Coronary artery (tissue), 2 donors: ENCODE results near the gene TRIO.

Experiments used
- DNase-seq: peaks from one replicate; pipeline ENCODE4 v3.0.0-alpha.2; 2017; ENCODE audit warnings: low spot score
- H3K27ac ChIP-seq, 2 donors: fragments of 200-600 bp; sonication (generic); one replicate each; pipeline ENCODE4 v1.5.1; 2016 to 2019
- H3K4me3 ChIP-seq: fragments of 200-600 bp; sonication (generic); 2 replicates; pipeline ENCODE4 v1.5.1; 2016; ENCODE audit warnings: mild to moderate bottlenecking, moderate library complexity
- TF ChIP-seq, protein P1 (sequence below): fragments of 200-600 bp; sonication (generic); IDR thresholded peaks from one replicate; pipeline ENCODE4 v1.5.1; 2019; ENCODE audit warnings: antibody characterized with exemption

Gene TRIO

DNA sequence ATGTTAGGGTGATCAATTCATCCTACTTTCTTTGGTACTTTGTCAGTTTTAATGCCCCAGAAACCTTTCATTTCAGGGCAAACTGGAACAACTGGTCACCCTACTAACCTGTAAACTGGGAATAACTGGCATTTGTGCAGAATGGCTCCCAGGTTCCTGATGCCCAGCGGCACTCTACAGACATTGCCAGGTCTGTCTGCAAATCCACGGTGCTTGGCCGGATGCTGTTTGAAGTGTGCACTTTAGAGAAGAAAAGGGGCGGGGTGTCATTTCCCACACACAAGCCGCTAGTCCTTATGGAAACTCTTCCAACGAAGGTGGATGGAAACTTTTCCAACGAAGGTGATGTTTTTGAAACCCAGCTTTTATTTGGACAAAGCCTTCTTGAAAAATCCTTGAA, 388.5 kb downstream of the TRIO start:
- no peak for DNase-seq
- Histone ChIP-seq H3K4me3 (no peak overlapping the region), H3K27ac (no peak overlapping the region)
- TF ChIP-seq, protein P1, sequence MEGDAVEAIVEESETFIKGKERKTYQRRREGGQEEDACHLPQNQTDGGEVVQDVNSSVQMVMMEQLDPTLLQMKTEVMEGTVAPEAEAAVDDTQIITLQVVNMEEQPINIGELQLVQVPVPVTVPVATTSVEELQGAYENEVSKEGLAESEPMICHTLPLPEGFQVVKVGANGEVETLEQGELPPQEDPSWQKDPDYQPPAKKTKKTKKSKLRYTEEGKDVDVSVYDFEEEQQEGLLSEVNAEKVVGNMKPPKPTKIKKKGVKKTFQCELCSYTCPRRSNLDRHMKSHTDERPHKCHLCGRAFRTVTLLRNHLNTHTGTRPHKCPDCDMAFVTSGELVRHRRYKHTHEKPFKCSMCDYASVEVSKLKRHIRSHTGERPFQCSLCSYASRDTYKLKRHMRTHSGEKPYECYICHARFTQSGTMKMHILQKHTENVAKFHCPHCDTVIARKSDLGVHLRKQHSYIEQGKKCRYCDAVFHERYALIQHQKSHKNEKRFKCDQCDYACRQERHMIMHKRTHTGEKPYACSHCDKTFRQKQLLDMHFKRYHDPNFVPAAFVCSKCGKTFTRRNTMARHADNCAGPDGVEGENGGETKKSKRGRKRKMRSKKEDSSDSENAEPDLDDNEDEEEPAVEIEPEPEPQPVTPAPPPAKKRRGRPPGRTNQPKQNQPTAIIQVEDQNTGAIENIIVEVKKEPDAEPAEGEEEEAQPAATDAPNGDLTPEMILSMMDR: no peak

DNA sequence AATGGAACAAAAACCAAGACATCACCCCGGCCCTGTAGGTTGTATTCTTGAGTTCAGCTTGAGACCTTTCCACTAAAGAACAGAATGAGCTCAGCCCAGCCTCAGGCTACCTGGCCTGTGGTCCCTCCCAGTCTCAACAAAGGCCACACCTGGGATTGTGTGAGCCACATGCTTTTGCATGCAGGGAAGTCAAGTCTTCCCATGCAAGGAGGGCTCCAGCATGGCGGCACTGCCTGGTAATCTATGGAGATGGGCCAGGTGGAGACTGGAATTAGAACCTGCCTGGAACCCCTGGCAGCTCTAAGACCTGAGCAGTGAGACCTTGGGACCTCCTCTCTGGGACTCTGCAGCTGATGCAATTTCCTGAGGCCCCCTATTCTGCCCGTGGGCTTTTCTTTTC, 389.0 kb downstream of the TRIO start:
- TF ChIP-seq, protein P1: no peak
- Histone ChIP-seq H3K4me3 (no peak overlapping the region), H3K27ac (no peak overlapping the region)
- no peak for DNase-seq

DNA sequence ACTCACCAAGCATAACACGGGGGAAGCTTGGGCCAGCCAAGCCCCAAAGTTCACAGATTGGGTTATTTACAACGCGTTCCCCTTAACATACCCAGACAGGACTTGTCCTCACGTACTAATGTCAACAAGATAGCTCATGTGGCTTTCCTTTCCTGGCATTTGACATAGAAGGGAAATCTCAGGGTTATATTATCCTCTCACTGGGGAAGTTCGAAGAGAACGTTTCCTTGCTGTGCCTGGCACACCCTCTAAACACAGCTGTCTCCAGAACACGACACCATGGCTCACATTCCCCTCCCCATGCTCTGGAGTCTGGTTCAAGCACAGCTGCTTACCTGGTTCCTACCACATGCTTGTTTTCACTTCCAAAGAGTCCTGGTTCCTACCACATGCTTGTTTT, 391.6 kb downstream of the TRIO start:
- no peak for DNase-seq
- H3K4me3 ChIP-seq: no peak overlapping the region
- TF ChIP-seq, protein P1: no peak
- H3K27ac ChIP-seq: no peak overlapping the region

DNA sequence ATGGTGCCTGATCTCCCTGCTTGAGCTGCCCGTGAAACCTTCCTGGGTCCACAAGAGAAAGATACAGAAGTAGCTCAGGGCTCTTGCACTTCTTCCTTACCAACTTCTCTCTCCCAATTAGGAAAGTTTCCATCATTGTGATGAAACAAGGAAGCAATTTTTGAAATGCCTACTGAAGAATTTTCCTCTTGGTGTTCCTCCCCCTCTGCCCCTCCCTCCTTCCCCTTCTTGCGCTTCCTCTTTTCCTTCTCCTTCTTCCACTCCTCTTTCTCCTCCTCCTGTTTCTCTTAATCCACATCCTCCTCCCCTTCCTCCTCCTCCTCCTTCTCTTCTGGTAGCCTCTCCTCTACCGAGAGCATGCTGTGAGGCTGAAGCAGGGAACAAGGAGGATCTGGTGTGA, 402.2 kb downstream of the TRIO start:
- no peak overlapping the region for H3K4me3 ChIP-seq
- peak overlapping the region in 1 of 2 donors; percentile 40 for H3K27ac ChIP-seq
- no peak for DNase-seq
- TF ChIP-seq, protein P1: no peak

DNA sequence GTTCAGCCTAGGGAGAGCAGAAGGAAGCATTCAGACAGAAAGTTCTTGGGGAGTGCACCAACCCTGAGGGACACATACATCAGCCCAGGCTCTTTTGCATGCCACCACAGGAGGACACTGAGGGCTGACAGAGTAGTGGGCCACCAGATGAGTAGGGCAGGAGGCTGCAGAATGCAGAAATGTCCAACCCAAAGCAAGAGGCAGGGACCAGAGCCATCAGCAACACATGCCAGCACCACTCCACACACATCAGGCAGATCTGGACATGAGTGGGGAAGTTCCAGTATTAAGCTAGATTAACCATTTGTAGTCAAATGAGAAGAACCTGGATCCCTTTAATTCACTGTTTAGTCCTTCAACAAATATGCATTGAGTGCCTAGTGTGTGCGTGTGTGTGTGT, 402.7 kb downstream of the TRIO start:
- H3K27ac ChIP-seq: peak overlapping the region in 1 of 2 donors; percentile 16
- TF ChIP-seq, protein P1: no peak

DNA sequence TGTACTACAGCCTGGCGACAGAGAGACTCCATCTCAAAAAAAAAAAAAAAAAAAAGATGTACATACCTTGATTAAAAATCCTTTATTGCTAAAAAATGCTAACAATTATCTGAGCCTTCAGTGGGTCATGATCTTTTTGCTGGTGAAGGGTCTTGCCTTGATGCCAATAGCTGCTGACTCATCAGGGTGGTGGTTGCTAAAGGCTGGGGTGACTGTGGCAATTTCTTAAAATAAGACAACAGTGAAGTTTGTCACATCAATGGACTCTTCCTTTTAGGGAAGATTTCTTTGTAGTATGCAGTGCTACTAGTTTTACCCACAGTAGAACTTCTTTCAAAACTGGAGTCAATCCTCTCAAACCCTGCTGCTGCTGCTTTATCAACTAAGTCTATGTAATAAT, 404.5 kb downstream of the TRIO start:
- H3K4me3 ChIP-seq: no peak overlapping the region
- TF ChIP-seq, protein P1: no peak
- H3K27ac ChIP-seq: no peak overlapping the region
- no peak for DNase-seq

More for the DNA sequence above, 402.7 kb downstream of the TRIO start:
- no peak for DNase-seq
- no peak overlapping the region for H3K4me3 ChIP-seq

DNA sequence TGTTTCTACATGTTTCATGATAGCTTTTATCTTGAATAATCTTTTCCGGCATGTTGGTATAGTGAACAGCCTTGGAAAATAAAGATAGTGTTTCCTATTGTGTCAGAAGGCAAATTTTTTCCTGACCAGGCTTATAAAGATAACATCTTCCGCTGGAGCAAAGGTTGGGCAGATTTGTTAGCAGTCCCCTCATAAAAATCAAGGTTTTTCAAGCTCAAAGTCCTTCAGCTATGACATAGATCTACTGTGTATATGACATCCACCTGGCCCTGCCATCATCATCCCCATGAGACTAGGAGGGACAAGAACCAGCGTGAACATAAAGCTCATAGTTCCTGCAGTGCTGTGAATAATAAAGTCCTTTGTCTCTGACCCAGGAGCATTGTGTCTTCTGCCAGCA, 408.1 kb downstream of the TRIO start:
- TF ChIP-seq, protein P1: no peak

More for the DNA sequence above, 408.1 kb downstream of the TRIO start:
- H3K4me3 ChIP-seq: no peak overlapping the region
- no peak overlapping the region for H3K27ac ChIP-seq
- DNase-seq: no peak
